PFSK-1 (cell line): ENCODE data around the gene SLC12A6.

ENCODE experiments used
- POLR2AphosphoS5 ChIP-seq: IDR thresholded peaks from 2 replicates; pipeline ENCODE4 v1.6.1; 2012; ENCODE audit warnings: low read depth, mild to moderate bottlenecking, control low read depth, low read length, moderate library complexity
- TAF1 ChIP-seq: IDR thresholded peaks from 2 replicates; pipeline ENCODE4 v1.6.1; 2012; ENCODE audit warnings: low read length, control low read depth, borderline replicate concordance; ENCODE audit not compliant: insufficient read depth
- TF ChIP-seq, protein P1 (sequence below), 2 experiments: IDR thresholded peaks; 2 replicates each; pipeline versions ENCODE4 v1.6.1 to v1.8.0; 2011 to 2012; ENCODE audit warnings: low read depth in 2 of 2, low read length in 2 of 2, control low read depth in 1 of 2, inconsistent platforms in 1 of 2, mild to moderate bottlenecking in 1 of 2, moderate library complexity in 1 of 2; ENCODE audit not compliant: insufficient read depth in 1 of 2

DNA sequence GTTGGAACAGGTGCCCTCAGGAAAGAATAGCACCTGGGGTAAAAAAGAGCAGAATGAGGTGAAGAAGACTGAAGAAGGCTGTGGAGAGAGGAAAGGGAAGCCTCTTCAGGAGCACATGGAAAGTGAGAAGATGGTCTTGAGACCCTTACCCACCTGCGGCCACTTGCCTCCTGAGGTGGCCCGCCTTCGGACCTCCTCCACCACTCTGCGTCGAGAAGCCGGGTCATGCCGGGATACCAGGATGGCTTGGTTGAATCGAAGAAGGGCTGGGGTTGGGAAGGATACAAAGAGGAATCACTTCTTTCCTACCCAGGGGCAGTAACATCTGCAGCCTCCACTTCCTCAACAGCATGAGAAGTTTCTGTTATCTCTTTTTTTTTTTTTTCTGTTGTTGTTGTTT lies 26.5 kb upstream of the SLC12A6 start:
- TF ChIP-seq POLR2AphosphoS5 (no peak), TAF1 (no peak)
- TF ChIP-seq, protein P1, sequence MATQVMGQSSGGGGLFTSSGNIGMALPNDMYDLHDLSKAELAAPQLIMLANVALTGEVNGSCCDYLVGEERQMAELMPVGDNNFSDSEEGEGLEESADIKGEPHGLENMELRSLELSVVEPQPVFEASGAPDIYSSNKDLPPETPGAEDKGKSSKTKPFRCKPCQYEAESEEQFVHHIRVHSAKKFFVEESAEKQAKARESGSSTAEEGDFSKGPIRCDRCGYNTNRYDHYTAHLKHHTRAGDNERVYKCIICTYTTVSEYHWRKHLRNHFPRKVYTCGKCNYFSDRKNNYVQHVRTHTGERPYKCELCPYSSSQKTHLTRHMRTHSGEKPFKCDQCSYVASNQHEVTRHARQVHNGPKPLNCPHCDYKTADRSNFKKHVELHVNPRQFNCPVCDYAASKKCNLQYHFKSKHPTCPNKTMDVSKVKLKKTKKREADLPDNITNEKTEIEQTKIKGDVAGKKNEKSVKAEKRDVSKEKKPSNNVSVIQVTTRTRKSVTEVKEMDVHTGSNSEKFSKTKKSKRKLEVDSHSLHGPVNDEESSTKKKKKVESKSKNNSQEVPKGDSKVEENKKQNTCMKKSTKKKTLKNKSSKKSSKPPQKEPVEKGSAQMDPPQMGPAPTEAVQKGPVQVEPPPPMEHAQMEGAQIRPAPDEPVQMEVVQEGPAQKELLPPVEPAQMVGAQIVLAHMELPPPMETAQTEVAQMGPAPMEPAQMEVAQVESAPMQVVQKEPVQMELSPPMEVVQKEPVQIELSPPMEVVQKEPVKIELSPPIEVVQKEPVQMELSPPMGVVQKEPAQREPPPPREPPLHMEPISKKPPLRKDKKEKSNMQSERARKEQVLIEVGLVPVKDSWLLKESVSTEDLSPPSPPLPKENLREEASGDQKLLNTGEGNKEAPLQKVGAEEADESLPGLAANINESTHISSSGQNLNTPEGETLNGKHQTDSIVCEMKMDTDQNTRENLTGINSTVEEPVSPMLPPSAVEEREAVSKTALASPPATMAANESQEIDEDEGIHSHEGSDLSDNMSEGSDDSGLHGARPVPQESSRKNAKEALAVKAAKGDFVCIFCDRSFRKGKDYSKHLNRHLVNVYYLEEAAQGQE (IDR thresholded peaks at IDR 0.05; ENCODE audit: insufficient read depth in 1 of 2, low read depth in 2 of 2, low read length in 2 of 2), result no peak
